ENCODE measurements around the gene RAB7A. TPM values are rescaled to one million over a fixed set of nuclear protein-coding genes. Genes with fewer than 3 reads are reported as not detected.

The RAB7A gene
- total RNA-seq, 2 experiments from 2014 or later, result 304 to 322 TPM

DNA sequence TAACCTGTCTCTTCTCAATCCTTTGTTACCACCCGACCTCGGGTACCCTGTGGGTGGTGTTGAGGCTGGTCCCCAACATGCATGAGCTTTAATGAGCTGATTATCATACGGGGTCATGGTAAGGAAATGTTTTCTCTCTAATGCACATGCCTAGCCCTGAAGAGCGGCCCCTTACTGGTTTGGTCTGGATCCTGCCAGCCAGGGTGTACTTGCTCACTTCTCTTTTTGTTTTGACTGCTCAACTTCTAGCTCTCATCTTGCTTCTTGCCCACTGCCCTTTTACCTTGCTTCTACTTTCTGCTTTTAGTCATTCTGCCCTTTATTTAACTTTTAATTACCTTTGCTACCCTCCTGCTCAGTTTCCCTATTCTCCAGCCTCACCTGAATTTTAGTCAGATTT is 109.1 kb downstream of the RAB7A start:
- DNase-seq (no peak), ATAC-seq (no peak)
- Mint-ChIP-seq H3K4me1 (ENCODE audit: low read depth) (no peaks in the 10 kb centered on the region), H3K36me3 (ENCODE audit: low read depth) (no peaks in the 10 kb centered on the region), H3K27ac (no peak overlapping the region), H3K4me3 (no peak overlapping the region), H3K27me3 (no peaks in the 10 kb centered on the region), H3K9me3 (no peaks in the 10 kb centered on the region)
- no peak for TF ChIP-seq CTCF (IDR thresholded peaks at IDR 0.05)
- POLR2A ChIA-PET, result interaction anchor here (1.1 kb wide), 2 partner anchors 11 to 38 kb away, joined by 3 read pairs; no protein-coding TSS in a partner anchor
- CTCF ChIA-PET, result interaction anchor here (1.2 to 1.3 kb wide), 2 partner anchors 9 to 11 kb away, joined by 3 read pairs; no protein-coding TSS in a partner anchor
- intact Hi-C loops (cut with micrococcal nuclease), result no loop called here

DNA sequence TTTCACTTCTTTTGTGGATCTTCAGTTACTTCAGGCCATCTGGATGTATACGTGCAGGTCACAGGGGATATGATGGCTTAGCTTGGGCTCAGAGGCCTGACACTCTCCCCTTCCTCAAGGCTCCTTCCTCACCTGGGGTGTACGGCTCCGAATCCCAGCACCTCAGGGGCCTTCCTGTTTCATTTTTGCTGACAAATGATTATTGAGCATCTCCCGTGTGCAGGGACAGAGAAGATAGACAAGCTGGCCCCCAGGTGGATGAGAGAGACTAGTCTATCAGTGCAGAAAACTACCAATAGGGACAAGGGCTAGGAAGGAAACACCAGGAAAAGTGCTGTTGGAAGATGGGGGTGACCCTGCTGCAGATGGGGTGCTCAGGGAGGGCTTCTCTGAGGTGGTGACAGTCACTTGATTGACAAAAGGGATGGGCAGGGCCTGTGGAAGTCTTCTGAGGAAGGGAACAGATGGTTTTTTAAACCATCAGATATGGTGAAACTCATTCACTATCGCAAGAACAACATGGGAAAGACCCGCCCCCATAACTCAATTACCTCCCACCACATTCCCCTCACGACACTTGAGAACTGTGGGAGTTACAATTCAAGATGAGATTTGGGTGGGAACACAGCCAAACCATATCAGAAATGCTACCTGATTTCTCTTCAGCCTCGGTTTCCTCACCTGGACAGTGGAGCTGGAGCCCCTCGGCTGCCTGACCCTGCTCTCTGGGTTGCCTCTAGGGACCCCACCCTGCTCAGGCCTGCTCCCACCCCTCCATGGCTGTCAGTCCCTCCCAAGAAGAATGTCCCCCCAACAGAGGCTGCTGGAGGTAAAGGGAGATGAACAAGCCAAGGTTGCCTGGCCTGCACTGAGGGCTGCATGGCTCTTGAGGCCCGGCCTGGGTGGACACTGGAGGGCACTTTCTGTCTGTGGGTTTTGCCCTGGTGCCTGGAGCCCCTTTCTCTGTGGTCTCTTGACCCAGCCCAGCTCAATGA is 116.2 kb downstream of the RAB7A start:
- DNase-seq, result no peak
- Mint-ChIP-seq H3K4me1 (ENCODE audit: low read depth) (peaks cover 22% of the 10 kb centered on the region), H3K27me3 (no peaks in the 10 kb centered on the region), H3K36me3 (ENCODE audit: low read depth) (no peaks in the 10 kb centered on the region), H3K9me3 (no peaks in the 10 kb centered on the region), H3K27ac (no peak overlapping the region), H3K4me3 (no peak overlapping the region)
- POLR2A ChIA-PET, result no interaction called here
- CTCF ChIA-PET, result no interaction called here
- ATAC-seq, result no peak
- intact Hi-C loops (cut with micrococcal nuclease), result no loop called here
- no peak for TF ChIP-seq CTCF (IDR thresholded peaks at IDR 0.05)

DNA sequence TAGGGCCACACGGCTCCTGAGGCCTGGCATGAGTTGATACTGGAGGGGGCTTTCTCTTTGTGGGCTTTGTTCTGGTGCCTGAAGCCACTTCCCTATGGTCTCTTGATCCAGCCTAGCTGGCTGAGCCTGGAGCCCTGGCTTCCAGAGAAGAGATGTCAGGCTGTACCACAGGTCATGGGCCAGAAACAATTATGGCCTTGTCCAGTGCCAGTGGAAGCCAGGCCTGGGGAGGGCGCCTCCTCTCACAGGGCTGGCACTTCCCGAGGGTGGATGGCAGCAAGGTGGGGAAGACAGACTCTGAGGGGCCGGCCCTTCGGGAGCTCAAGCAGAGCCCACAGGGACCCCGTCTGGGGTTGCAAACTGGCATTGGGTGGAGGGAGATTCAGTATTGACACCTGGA is 118.5 kb downstream of the RAB7A start:
- H3K4me1 Mint-ChIP-seq (ENCODE audit: low read depth), result peaks cover 22% of the 10 kb centered on the region
- CTCF ChIA-PET, result interaction anchor here (0.9 to 1.7 kb wide), 4 partner anchors 9 to 164 kb away, joined by 3 to 13 read pairs (median 4); partner anchors contain the start of gene ACAD9
- H3K36me3 Mint-ChIP-seq (ENCODE audit: low read depth), result no peaks in the 10 kb centered on the region
- DNase-seq (no peak), ATAC-seq (no peak)
- POLR2A ChIA-PET, result interaction anchor here (1.2 to 2.3 kb wide), 2 partner anchors 31 to 34 kb away, joined by 3 to 6 read pairs; partner anchors contain the start of gene ACAD9
- no peak overlapping the region for H3K4me3 Mint-ChIP-seq
- H3K9me3 Mint-ChIP-seq, result no peaks in the 10 kb centered on the region
- intact Hi-C loops (cut with micrococcal nuclease), result no loop called here
- TF ChIP-seq CTCF (IDR thresholded peaks at IDR 0.05), result no peak
- H3K27ac Mint-ChIP-seq, result no peak overlapping the region
- no peaks in the 10 kb centered on the region for H3K27me3 Mint-ChIP-seq

GRCh38 chr3:128845119-128845777 is 119.3 kb downstream of the RAB7A start:
- no peak for ATAC-seq
- peak overlapping the region; percentile 67 for H3K4me3 Mint-ChIP-seq

More at GRCh38 chr3:128845119-128845777, 119.3 kb downstream of the RAB7A start:
- H3K4me1 Mint-ChIP-seq (ENCODE audit: low read depth), result peaks cover 22% of the 10 kb centered on the region
- ChIA-PET CTCF (interaction anchor here (0.9 to 3.4 kb wide), 29 partner anchors 8 to 228 kb away, joined by 3 to 37 read pairs (median 5); partner anchors contain the start of gene ACAD9), POLR2A (interaction anchor here (0.6 to 2.4 kb wide), 4 partner anchors 10 to 164 kb away, joined by 3 to 13 read pairs (median 4); partner anchors contain the start of gene ACAD9)
- H3K27me3 Mint-ChIP-seq, result no peaks in the 10 kb centered on the region
- no peaks in the 10 kb centered on the region for H3K9me3 Mint-ChIP-seq
- no peak for TF ChIP-seq CTCF (IDR thresholded peaks at IDR 0.05)
- peak overlapping the region; percentile 46 for H3K27ac Mint-ChIP-seq
- DNase-seq, result no peak
- intact Hi-C loops (cut with micrococcal nuclease), result no loop called here
- no peaks in the 10 kb centered on the region for H3K36me3 Mint-ChIP-seq (ENCODE audit: low read depth)

Data from activated CD8-positive, alpha-beta T cell treated with anti-CD3 and anti-CD28 coated beads for 36 hours (primary cell).